ENCODE measurements around the gene HOXA7.

DNA sequence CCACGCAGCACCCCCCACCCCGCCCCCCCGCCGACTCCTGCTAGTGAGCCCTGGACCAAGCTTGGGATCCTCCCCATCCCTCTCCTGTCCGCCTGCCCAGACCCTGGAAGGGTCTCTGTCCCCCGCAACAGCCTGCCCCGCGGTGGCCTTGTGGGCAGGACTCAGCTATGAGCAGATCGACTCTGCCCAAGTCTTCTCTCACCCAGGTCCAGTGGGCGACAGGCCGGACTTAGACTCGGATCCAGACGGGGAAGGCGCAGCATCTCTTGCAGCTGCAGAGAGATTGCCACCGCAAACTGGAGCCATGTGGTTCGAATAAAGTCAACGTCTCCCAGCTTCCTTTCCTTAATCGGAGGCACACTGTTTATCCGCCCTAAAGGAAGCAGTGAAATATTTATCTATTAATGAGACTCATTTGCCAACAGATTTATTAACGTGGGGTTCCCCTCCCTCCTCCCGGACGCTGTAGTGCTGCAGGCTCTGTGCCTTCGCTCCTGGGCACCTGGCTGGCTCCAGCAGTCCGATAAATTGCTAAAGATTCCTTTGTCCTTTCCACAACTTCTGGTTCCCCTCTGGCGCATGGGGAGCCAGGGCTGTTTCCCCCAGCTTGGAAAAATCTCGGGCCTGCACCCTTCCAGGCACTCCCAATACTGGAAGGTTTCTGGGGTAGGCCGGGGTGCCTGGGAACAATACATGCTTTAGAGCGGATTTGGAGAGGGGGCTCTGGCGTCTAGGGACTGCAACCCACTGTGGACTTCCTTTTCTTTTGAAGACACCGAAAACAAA lies 634 bp upstream of the HOXA7 start:
- TF ChIP-seq, protein P1, sequence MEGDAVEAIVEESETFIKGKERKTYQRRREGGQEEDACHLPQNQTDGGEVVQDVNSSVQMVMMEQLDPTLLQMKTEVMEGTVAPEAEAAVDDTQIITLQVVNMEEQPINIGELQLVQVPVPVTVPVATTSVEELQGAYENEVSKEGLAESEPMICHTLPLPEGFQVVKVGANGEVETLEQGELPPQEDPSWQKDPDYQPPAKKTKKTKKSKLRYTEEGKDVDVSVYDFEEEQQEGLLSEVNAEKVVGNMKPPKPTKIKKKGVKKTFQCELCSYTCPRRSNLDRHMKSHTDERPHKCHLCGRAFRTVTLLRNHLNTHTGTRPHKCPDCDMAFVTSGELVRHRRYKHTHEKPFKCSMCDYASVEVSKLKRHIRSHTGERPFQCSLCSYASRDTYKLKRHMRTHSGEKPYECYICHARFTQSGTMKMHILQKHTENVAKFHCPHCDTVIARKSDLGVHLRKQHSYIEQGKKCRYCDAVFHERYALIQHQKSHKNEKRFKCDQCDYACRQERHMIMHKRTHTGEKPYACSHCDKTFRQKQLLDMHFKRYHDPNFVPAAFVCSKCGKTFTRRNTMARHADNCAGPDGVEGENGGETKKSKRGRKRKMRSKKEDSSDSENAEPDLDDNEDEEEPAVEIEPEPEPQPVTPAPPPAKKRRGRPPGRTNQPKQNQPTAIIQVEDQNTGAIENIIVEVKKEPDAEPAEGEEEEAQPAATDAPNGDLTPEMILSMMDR (conservative IDR thresholded peaks at IDR 0.05): no peak
- TF ChIP-seq EZH2 (IDR thresholded peaks at IDR 0.05; ENCODE audit: low read depth): no peak
